K562 (cell line): ENCODE results near the gene DNALI1. TPM values are rescaled to one million over a fixed set of nuclear protein-coding genes. Genes with fewer than 3 reads are reported as not detected.

Source experiments
- BCLAF1 ChIP-seq, 2 experiments: fragments of 450-650 bp in 1 of 2; IDR thresholded peaks; 2 replicates each; pipeline ENCODE4 v1.6.1; 2011 to 2017; ENCODE audit warnings: low read depth in 2 of 2, antibody characterized with exemption in 1 of 2, borderline replicate concordance in 1 of 2, low read length in 1 of 2, mild to moderate bottlenecking in 1 of 2, mixed read lengths in 1 of 2; ENCODE audit not compliant: control insufficient read depth in 1 of 2
- CAMTA2 ChIP-seq: fragments of 250-450 bp; sonication (Bioruptor Pico); conservative IDR thresholded peaks from 2 replicates; pipeline ENCODE4 v1.5.1; 2022
- CXXC5 ChIP-seq: fragments of 250-450 bp; sonication (Bioruptor Pico); IDR thresholded peaks from 2 replicates; pipeline ENCODE4 v1.8.0; 2022; ENCODE audit warnings: inconsistent platforms, mild to moderate bottlenecking, moderate library complexity
- EHMT2 ChIP-seq: fragments of 450-650 bp; IDR thresholded peaks from 2 replicates; pipeline ENCODE4 v1.6.1; 2018; ENCODE audit warnings: antibody characterized with exemption
- FOXP1 ChIP-seq: sonication (generic); formaldehyde crosslinking; IDR thresholded peaks from 2 replicates; pipeline ENCODE4 v1.8.0; 2022; ENCODE audit warnings: mild to moderate bottlenecking, missing genetic modification reagents
- HMGN3 ChIP-seq: IDR thresholded peaks from 2 replicates; pipeline ENCODE4 v1.6.1; 2011; ENCODE audit warnings: borderline replicate concordance, low read depth, mild to moderate bottlenecking, mixed read lengths, low read length; ENCODE audit not compliant: insufficient read length; ENCODE audit errors: extremely low read depth
- HNRNPUL1 ChIP-seq: fragments of 200-400 bp; formaldehyde crosslinking; IDR thresholded peaks from 2 replicates; pipeline ENCODE4 v1.6.1; 2017; ENCODE audit warnings: low read length
- MAZ ChIP-seq, 2 experiments: fragments of 450-650 bp in 1 of 2; sonication (generic) in 1 of 2; formaldehyde crosslinking; IDR thresholded peaks in 1 of 2; conservative IDR thresholded peaks in 1 of 2; 2 replicates each; pipeline versions ENCODE4 v1.4.0 to v1.5.0; 2020; ENCODE audit warnings: mild to moderate bottlenecking in 1 of 2, missing genetic modification reagents in 1 of 2
- NFE2L1 ChIP-seq: fragments of 450-650 bp; IDR thresholded peaks from 2 replicates; pipeline ENCODE4 v1.6.1; 2016; ENCODE audit warnings: missing genetic modification characterization, low read depth, mild to moderate bottlenecking, missing compliant biosample characterization, moderate library complexity, borderline replicate concordance
- POU5F1 ChIP-seq: fragments of 150-350 bp; IDR thresholded peaks from 2 replicates; pipeline ENCODE4 v1.6.1; 2014; ENCODE audit warnings: borderline replicate concordance, low read length, low read depth, mild to moderate bottlenecking; ENCODE audit not compliant: partially characterized antibody
- PTTG1 ChIP-seq: fragments of 450-650 bp; IDR thresholded peaks from 2 replicates; pipeline ENCODE4 v1.6.1; 2016; ENCODE audit warnings: low read depth, mild to moderate bottlenecking, missing genetic modification characterization, missing compliant biosample characterization
- RBM39 ChIP-seq: fragments of 200-400 bp; formaldehyde crosslinking; optimal IDR thresholded peaks from 2 replicates; pipeline ENCODE3; 2018; ENCODE audit warnings: low read depth, low read length
- SIX5 ChIP-seq, 2 experiments: IDR thresholded peaks; 2 replicates each; pipeline ENCODE4 v1.6.1; 2011; ENCODE audit warnings: low read length in 2 of 2, borderline replicate concordance in 1 of 2, low read depth in 1 of 2, mild to moderate bottlenecking in 1 of 2, moderate library complexity in 1 of 2; ENCODE audit not compliant: insufficient read depth in 1 of 2
- TAF1 ChIP-seq: IDR thresholded peaks from 2 replicates; pipeline ENCODE4 v1.6.1; 2011; ENCODE audit warnings: mild to moderate bottlenecking, low read length, moderate library complexity; ENCODE audit not compliant: insufficient read depth, control insufficient read depth, severe bottlenecking; ENCODE audit errors: extremely low read depth
- TGIF2 ChIP-seq: sonication (generic); formaldehyde crosslinking; IDR thresholded peaks from 2 replicates; pipeline ENCODE4 v1.8.1; 2022; ENCODE audit warnings: mild to moderate bottlenecking, missing genetic modification reagents, moderate library complexity
- THAP7 ChIP-seq: fragments of 250-450 bp; sonication (Bioruptor Pico); IDR thresholded peaks from 2 replicates; pipeline ENCODE4 v1.5.0; 2021
- ZNF395 ChIP-seq: fragments of 200-800 bp; sonication (Bioruptor generic); IDR thresholded peaks from 2 replicates; pipeline ENCODE4 v1.6.1; 2017; ENCODE audit warnings: missing genetic modification characterization, missing compliant biosample characterization
- ZNF512 ChIP-seq: IDR thresholded peaks from 2 replicates; pipeline ENCODE4 v1.6.1; 2016; ENCODE audit warnings: missing genetic modification characterization, missing compliant biosample characterization
- ZNF551 ChIP-seq: fragments of 250-450 bp; sonication (Bioruptor Pico); IDR thresholded peaks from 2 replicates; pipeline ENCODE4 v1.5.0; 2021; ENCODE audit warnings: mild to moderate bottlenecking, moderate library complexity
- polyA plus RNA-seq, 8 experiments: library from polyadenylated mRNA; depleted of rRNA in 4 of 8; stranded (reverse) in 5 of 8; unstranded in 3 of 8; fragments of >200 nt; fragmentation: Nextera tagmentation in 2 of 8; fragmentation: Illumina TruSeq in 1 of 8; extraction: Ambion mirVana in 2 of 8; extraction: Trizol in 1 of 8; gene quantifications; 2 replicates each; pipeline versions ENCODE4 v1.2.1 to v1.2.3, GENCODE V29; 2011 to 2014; ENCODE audit warnings: inconsistent platforms in 1 of 8, missing spikeins in 1 of 8
- total RNA-seq, 7 experiments: library from RNA; depleted of rRNA in 6 of 7; stranded (reverse); fragments of >200 nt in 6 of 7; fragmentation: Illumina TruSeq in 2 of 7; extraction: Trizol in 2 of 7; gene quantifications; 2 replicates each; pipeline versions ENCODE4 v1.2.1 to v1.2.3, GENCODE V29; 2011 to 2021; ENCODE audit warnings: low replicate concordance in 1 of 7

DNALI1 gene
- total and polyA plus RNA-seq, 9 of the 15 experiments (the other 6 are each of a cell fraction or from before 2014, with no cell fraction given), result 0.87 to 5.6 (median 1.2) TPM

GRCh38 chr1:37514350-37515184 is 42.2 kb upstream of the DNALI1 start, which contains the start of gene MEAF6 (continued):
- TF ChIP-seq TAF1, result peak; percentile 95
- TF ChIP-seq ZNF395 (CRISPR knock-in tag), result peak; percentile 74; the same call in 1 of the 2 replicates
- no peak for TF ChIP-seq CAMTA2 (CRISPR knock-in tag)
- no peak for TF ChIP-seq ZNF551
- TF ChIP-seq CXXC5 (CRISPR knock-in tag), result peak; percentile 99
- no peak for TF ChIP-seq POU5F1
- no peak; a peak in 1 of 4 replicates for TF ChIP-seq SIX5 (IDR thresholded peaks at IDR 0.05; ENCODE audit: borderline replicate concordance in 1 of 2, insufficient read depth in 1 of 2, low read depth in 1 of 2, low read length in 2 of 2)
- peak; percentile 89 for TF ChIP-seq HMGN3
- TF ChIP-seq ZNF512 (tag), result no peak
- no peak for TF ChIP-seq THAP7 (CRISPR knock-in tag)
- TF ChIP-seq TGIF2 (CRISPR knock-in tag), result no peak; the same call in 1 of the 2 replicates
- no peak for TF ChIP-seq NFE2L1 (tag)
- no peak for TF ChIP-seq BCLAF1 (IDR thresholded peaks at IDR 0.05; ENCODE audit: borderline replicate concordance in 1 of 2, control insufficient read depth in 1 of 2, low read depth in 2 of 2, low read length in 1 of 2)
- no peak for TF ChIP-seq PTTG1 (tag)
- TF ChIP-seq RBM39, result peak; percentile 84
- TF ChIP-seq FOXP1, result peak; percentile 28; the same call in 1 of the 2 replicates
- no peak for TF ChIP-seq HNRNPUL1
- TF ChIP-seq EHMT2, result no peak
- peak; percentile 47 to 69; a peak in 2 of 4 replicates for TF ChIP-seq MAZ (CRISPR knock-in tag; conservative IDR thresholded peaks at IDR 0.05 in 1 of 2, IDR thresholded peaks at IDR 0.05 in 1 of 2)
